ENCODE measurements around the gene PATJ. TPM values are rescaled to one million over a fixed set of nuclear protein-coding genes. Genes with fewer than 3 reads are reported as not detected.

The PATJ gene
- polyA plus RNA-seq, 1 donor (not counting 4 experiments of a cell fraction or from before 2014, with no cell fraction given), result 28.1 TPM

- peak overlapping the region; percentile 44 for H2AFZ ChIP-seq (ENCODE audit: control insufficient read depth, low read length)
- dilution Hi-C loops (cut with MboI; ENCODE audit: extremely low pct_ligation_motif_present, low sequenced_read_pairs), result no loop called here
- FAIRE-seq (no peak), DNase-seq (ENCODE audit: low read depth, low spot score) (no peak)
- H3K27ac ChIP-seq (ENCODE audit: control insufficient read depth, insufficient read depth, low read length), result peak overlapping the region; percentile 94
- H3K4me3 ChIP-seq (ENCODE audit: control insufficient read depth in 2 of 3, extremely low read depth in 1 of 3, insufficient read depth in 2 of 3, low read depth in 1 of 3, low read length in 3 of 3), result peak overlapping the region; percentile 74 to 92 (median 76)
- H3K4me1 ChIP-seq (ENCODE audit: control insufficient read depth, extremely low read depth, insufficient read depth, low read length), result peaks cover 27% of the 10 kb centered on the region
- no peak for TF ChIP-seq EZH2 (IDR thresholded peaks at IDR 0.05; ENCODE audit: low read length)
- TF ChIP-seq, protein P1, sequence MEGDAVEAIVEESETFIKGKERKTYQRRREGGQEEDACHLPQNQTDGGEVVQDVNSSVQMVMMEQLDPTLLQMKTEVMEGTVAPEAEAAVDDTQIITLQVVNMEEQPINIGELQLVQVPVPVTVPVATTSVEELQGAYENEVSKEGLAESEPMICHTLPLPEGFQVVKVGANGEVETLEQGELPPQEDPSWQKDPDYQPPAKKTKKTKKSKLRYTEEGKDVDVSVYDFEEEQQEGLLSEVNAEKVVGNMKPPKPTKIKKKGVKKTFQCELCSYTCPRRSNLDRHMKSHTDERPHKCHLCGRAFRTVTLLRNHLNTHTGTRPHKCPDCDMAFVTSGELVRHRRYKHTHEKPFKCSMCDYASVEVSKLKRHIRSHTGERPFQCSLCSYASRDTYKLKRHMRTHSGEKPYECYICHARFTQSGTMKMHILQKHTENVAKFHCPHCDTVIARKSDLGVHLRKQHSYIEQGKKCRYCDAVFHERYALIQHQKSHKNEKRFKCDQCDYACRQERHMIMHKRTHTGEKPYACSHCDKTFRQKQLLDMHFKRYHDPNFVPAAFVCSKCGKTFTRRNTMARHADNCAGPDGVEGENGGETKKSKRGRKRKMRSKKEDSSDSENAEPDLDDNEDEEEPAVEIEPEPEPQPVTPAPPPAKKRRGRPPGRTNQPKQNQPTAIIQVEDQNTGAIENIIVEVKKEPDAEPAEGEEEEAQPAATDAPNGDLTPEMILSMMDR (optimal IDR thresholded peaks at IDR 0.05 in 1 of 3, IDR thresholded peaks at IDR 0.05 in 1 of 3, conservative IDR thresholded peaks at IDR 0.05 in 1 of 3; ENCODE audit: extremely low read depth in 1 of 3, insufficient read depth in 2 of 3, low read length in 3 of 3), result no peak
- peak overlapping the region; percentile 91 for H3K9ac ChIP-seq (ENCODE audit: control insufficient read depth, extremely low read depth, insufficient read depth, low read length)
- no peaks in the 10 kb centered on the region for H3K36me3 ChIP-seq (ENCODE audit: control insufficient read depth in 2 of 2, extremely low read depth in 1 of 2, insufficient read depth in 2 of 2, low read length in 2 of 2)
- no peaks in the 10 kb centered on the region for H3K27me3 ChIP-seq (ENCODE audit: control insufficient read depth, extremely low read depth, insufficient read depth, low read length)
- no peaks in the 10 kb centered on the region for H4K20me1 ChIP-seq (ENCODE audit: control insufficient read depth, extremely low read depth, insufficient read depth, low read length)
- peak overlapping the region; percentile 87 for H3K4me2 ChIP-seq (ENCODE audit: control insufficient read depth, extremely low read depth, insufficient read depth, low read depth, low read length)
- H3K9me1 ChIP-seq (ENCODE audit: control insufficient read depth, extremely low read depth, insufficient read depth, low read length), result no peaks in the 10 kb centered on the region
- H3K79me2 ChIP-seq (ENCODE audit: control insufficient read depth, insufficient read depth, low read length), result peaks cover 50% of the 10 kb centered on the region
- H3K9me3 ChIP-seq (ENCODE audit: control insufficient read depth, low read depth, low read length), result no peaks in the 10 kb centered on the region
Observed at GRCh38 chr1:61742620-61743430, 545 bp downstream of the PATJ start.

- Histone ChIP-seq H3K79me2 (ENCODE audit: control insufficient read depth, insufficient read depth, low read length) (peaks cover 55% of the 10 kb centered on the region), H3K4me1 (ENCODE audit: control insufficient read depth, extremely low read depth, insufficient read depth, low read length) (peaks cover 27% of the 10 kb centered on the region), H4K20me1 (ENCODE audit: control insufficient read depth, extremely low read depth, insufficient read depth, low read length) (no peaks in the 10 kb centered on the region), H3K9me1 (ENCODE audit: control insufficient read depth, extremely low read depth, insufficient read depth, low read length) (no peaks in the 10 kb centered on the region), H3K4me3 (ENCODE audit: control insufficient read depth in 2 of 3, extremely low read depth in 1 of 3, insufficient read depth in 2 of 3, low read depth in 1 of 3, low read length in 3 of 3) (peak overlapping the region; percentile 74 to 92 (median 76)), H2AFZ (ENCODE audit: control insufficient read depth, low read length) (no peak overlapping the region), H3K27ac (ENCODE audit: control insufficient read depth, insufficient read depth, low read length) (peak overlapping the region; percentile 94), H3K36me3 (ENCODE audit: control insufficient read depth in 2 of 2, extremely low read depth in 1 of 2, insufficient read depth in 2 of 2, low read length in 2 of 2) (no peaks in the 10 kb centered on the region), H3K9me3 (ENCODE audit: control insufficient read depth, low read depth, low read length) (no peaks in the 10 kb centered on the region), H3K4me2 (ENCODE audit: control insufficient read depth, extremely low read depth, insufficient read depth, low read depth, low read length) (peak overlapping the region; percentile 87), H3K9ac (ENCODE audit: control insufficient read depth, extremely low read depth, insufficient read depth, low read length) (peak overlapping the region; percentile 91), H3K27me3 (ENCODE audit: control insufficient read depth, extremely low read depth, insufficient read depth, low read length) (no peaks in the 10 kb centered on the region)
- FAIRE-seq (no peak), DNase-seq (ENCODE audit: low read depth, low spot score) (no peak)
- dilution Hi-C loops (cut with MboI; ENCODE audit: extremely low pct_ligation_motif_present, low sequenced_read_pairs), result no loop called here
- TF ChIP-seq, protein P1 (optimal IDR thresholded peaks at IDR 0.05 in 1 of 3, IDR thresholded peaks at IDR 0.05 in 1 of 3, conservative IDR thresholded peaks at IDR 0.05 in 1 of 3; ENCODE audit: extremely low read depth in 1 of 3, insufficient read depth in 2 of 3, low read length in 3 of 3), result no peak
Observed at GRCh38 chr1:61743431-61743705, 1.1 kb downstream of the PATJ start.

Measured in keratinocyte (primary cell).